HepG2 (cell line): ENCODE results near the gene RAD21L1. TPM values are rescaled to one million over a fixed set of nuclear protein-coding genes. Genes with fewer than 3 reads are reported as not detected.
A peak's percentile ranks its signal among the peaks of the same experiment; 100 is the strongest.

ENCODE experiments used
- AHR ChIP-seq: IDR thresholded peaks from 2 replicates; pipeline ENCODE4 v1.6.1; 2018; ENCODE audit warnings: missing genetic modification reagents, missing compliant biosample characterization
- ESRRA ChIP-seq: sonication (generic); formaldehyde crosslinking; IDR thresholded peaks from 2 replicates; pipeline ENCODE4 v1.5.1; 2020; ENCODE audit warnings: mild to moderate bottlenecking, low read depth, missing genetic modification reagents
- IRF9 ChIP-seq: sonication (generic); formaldehyde crosslinking; IDR thresholded peaks from 2 replicates; pipeline ENCODE4 v1.8.0; 2022; ENCODE audit warnings: missing genetic modification reagents, mild to moderate bottlenecking, borderline replicate concordance
- MTA1 ChIP-seq: sonication (generic); formaldehyde crosslinking; IDR thresholded peaks from 2 replicates; pipeline ENCODE4 v1.4.0; 2020; ENCODE audit warnings: missing genetic modification reagents, mild to moderate bottlenecking, borderline replicate concordance
- NCOA5 ChIP-seq: sonication (generic); formaldehyde crosslinking; IDR thresholded peaks from 2 replicates; pipeline ENCODE4 v1.4.0; 2020; ENCODE audit warnings: missing genetic modification reagents
- ZFP36 ChIP-seq: fragments of 150-350 bp; IDR thresholded peaks from 2 replicates; pipeline ENCODE4 v1.6.1; 2018; ENCODE audit warnings: borderline replicate concordance, low read length, low read depth; ENCODE audit not compliant: partially characterized antibody
- ZNF407 ChIP-seq: sonication (generic); formaldehyde crosslinking; IDR thresholded peaks from one replicate; pipeline ENCODE4 v1.5.1; 2020; ENCODE audit warnings: mild to moderate bottlenecking, missing genetic modification reagents; ENCODE audit errors: not compliant biosample characterization
- ZNF432 ChIP-seq: sonication (generic); formaldehyde crosslinking; IDR thresholded peaks from 2 replicates; pipeline ENCODE4 v1.5.0; 2020; ENCODE audit warnings: missing genetic modification reagents, mild to moderate bottlenecking, borderline replicate concordance
- ZNF746 ChIP-seq: sonication (generic); formaldehyde crosslinking; IDR thresholded peaks from 2 replicates; pipeline ENCODE4 v1.8.0; 2022; ENCODE audit warnings: mild to moderate bottlenecking, missing genetic modification reagents
- polyA plus RNA-seq, 8 experiments: library from polyadenylated mRNA; depleted of rRNA in 3 of 8; stranded (reverse) in 7 of 8; unstranded in 1 of 8; fragments of >200 nt; fragmentation: Illumina TruSeq in 4 of 8; extraction: Trizol in 4 of 8; gene quantifications; 2 replicates each; pipeline versions ENCODE4 v1.2.1 to v1.2.3, GENCODE V29; 2011 to 2016; ENCODE audit warnings: low read depth in 4 of 8, missing spikeins in 1 of 8, mixed read lengths in 1 of 8; ENCODE audit not compliant: insufficient read depth in 1 of 8
- total RNA-seq, 5 experiments: library from RNA; depleted of rRNA; stranded (reverse); fragments of >200 nt; fragmentation: Illumina TruSeq; extraction: Trizol; gene quantifications; 2 replicates each; pipeline ENCODE4 v1.2.3, GENCODE V29; 2016; ENCODE audit warnings: low read depth in 1 of 5
- TF ChIP-seq, protein P1 (sequence below): sonication (generic); formaldehyde crosslinking; IDR thresholded peaks from 2 replicates; pipeline ENCODE4 v1.4.0; 2020; ENCODE audit warnings: missing genetic modification reagents, mild to moderate bottlenecking, borderline replicate concordance
- TF ChIP-seq, protein P2 (sequence below): IDR thresholded peaks from 2 replicates; pipeline ENCODE4 v1.6.1; 2016; ENCODE audit warnings: missing compliant biosample characterization, missing genetic modification reagents, borderline replicate concordance

The RAD21L1 gene
- total and polyA plus RNA-seq, 2 of the 13 experiments (the other 11 are each of a cell fraction or from before 2014, with no cell fraction given) = not detected

DNA sequence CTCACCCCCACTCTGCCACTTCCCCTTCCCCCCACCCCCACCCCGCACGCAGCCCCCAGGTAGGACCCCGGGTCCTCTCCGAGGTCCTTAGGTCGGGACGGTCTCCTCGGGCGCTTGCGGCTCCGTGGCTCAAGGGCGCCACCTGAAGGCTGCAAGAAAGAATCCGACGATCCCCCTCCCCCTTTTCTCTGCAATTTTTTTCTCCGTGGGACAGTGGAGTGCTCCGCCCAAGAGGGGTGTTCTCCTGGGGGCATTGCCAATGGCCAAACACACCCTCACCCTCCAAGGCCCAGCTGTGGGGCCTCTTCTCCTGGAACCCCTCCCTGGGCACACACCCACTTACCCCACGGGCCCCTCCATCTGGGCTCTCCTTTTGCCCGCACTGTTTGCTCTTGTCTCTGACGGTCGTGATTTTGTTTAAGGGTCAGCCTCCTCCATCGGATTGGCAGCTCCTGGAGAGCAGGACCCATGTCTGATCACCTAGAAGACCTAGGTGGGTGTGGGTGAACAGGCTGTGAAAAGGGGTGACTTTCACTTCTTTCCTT, 40.0 kb upstream of the RAD21L1 start (continued):
- TF ChIP-seq, protein P1, sequence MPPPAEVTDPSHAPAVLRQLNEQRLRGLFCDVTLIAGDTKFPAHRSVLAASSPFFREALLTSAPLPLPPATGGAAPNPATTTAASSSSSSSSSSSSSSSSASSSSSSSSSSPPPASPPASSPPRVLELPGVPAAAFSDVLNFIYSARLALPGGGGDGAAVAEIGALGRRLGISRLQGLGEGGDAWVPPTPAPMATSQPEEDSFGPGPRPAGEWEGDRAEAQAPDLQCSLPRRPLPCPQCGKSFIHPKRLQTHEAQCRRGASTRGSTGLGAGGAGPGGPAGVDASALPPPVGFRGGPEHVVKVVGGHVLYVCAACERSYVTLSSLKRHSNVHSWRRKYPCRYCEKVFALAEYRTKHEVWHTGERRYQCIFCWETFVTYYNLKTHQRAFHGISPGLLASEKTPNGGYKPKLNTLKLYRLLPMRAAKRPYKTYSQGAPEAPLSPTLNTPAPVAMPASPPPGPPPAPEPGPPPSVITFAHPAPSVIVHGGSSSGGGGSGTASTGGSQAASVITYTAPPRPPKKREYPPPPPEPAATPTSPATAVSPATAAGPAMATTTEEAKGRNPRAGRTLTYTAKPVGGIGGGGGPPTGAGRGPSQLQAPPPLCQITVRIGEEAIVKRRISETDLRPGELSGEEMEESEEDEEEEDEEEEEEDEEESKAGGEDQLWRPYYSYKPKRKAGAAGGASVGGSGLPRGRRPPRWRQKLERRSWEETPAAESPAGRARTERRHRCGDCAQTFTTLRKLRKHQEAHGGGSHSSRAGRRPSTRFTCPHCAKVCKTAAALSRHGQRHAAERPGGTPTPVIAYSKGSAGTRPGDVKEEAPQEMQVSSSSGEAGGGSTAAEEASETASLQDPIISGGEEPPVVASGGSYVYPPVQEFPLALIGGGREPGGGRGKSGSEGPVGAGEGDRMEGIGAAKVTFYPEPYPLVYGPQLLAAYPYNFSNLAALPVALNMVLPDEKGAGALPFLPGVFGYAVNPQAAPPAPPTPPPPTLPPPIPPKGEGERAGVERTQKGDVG = 0 out of 2 replicates have a peak, but pooled peaks have one; percentile 82
- TF ChIP-seq IRF9 (CRISPR knock-in tag) (no peak), ZFP36 (peak; percentile 30), ESRRA (CRISPR knock-in tag) (no peak), ZNF746 (CRISPR knock-in tag) (no peak), AHR (CRISPR knock-in tag) (no peak), MTA1 (CRISPR knock-in tag) (0 out of 2 replicates have a peak, but pooled peaks have one; percentile 8), NCOA5 (CRISPR knock-in tag) (no peak), ZNF432 (CRISPR knock-in tag) (no peak), ZNF407 (CRISPR knock-in tag) (peak; percentile 17)
- TF ChIP-seq, protein P2, sequence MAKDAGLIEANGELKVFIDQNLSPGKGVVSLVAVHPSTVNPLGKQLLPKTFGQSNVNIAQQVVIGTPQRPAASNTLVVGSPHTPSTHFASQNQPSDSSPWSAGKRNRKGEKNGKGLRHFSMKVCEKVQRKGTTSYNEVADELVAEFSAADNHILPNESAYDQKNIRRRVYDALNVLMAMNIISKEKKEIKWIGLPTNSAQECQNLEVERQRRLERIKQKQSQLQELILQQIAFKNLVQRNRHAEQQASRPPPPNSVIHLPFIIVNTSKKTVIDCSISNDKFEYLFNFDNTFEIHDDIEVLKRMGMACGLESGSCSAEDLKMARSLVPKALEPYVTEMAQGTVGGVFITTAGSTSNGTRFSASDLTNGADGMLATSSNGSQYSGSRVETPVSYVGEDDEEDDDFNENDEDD (CRISPR knock-in tag) = no peak; the same call in 1 of the 2 replicates
